Panc1 (cell line): ENCODE results near the gene ALG14. TPM values are rescaled to one million over a fixed set of nuclear protein-coding genes. Genes with fewer than 3 reads are reported as not detected.

Source experiments
- ATAC-seq: fragments of 200-7000 bp; cut with Tn5 transposase; 2 replicates; pipeline ENCODE4 v1.9.1; 2020; ENCODE audit warnings: mild to moderate bottlenecking, moderate library complexity
- BruUV-seq: library from RNA; stranded (reverse); fragments of 400-500 nt; replicated peaks from 2 replicates; lab custom pipeline; 2021; lab: Mats Ljungman, UMichigan
- CTCF ChIA-PET: fragments of 300-600 bp; sonication (Branson Sonifier 250); formaldehyde crosslinking; loops from one replicate; lab custom pipeline; 2022; ENCODE audit warnings: antibody characterized with exemption; lab: Charles Lee
- POLR2A ChIA-PET: fragments of 300-600 bp; sonication (Branson Sonifier 250); formaldehyde crosslinking; loops from one replicate; lab custom pipeline; 2022; ENCODE audit warnings: antibody characterized with exemption; lab: Charles Lee
- DNase-seq: peaks from one replicate; pipeline ENCODE4 v3.0.0-alpha.2; 2010; ENCODE audit warnings: low read depth, low spot score
- H3K27ac ChIP-seq: 2 replicates; pipeline ENCODE4 v1.5.1; 2011; ENCODE audit warnings: mild to moderate bottlenecking, low read length, inconsistent platforms
- H3K27me3 ChIP-seq: fragments of 200-500 bp; sonication (Bioruptor generic); 2 replicates; pipeline ENCODE4 v1.6.0; 2014; ENCODE audit warnings: low read length, inconsistent platforms; ENCODE audit not compliant: control insufficient read depth, insufficient read depth
- H3K36me3 ChIP-seq: fragments of 200-500 bp; sonication (Bioruptor generic); 2 replicates; pipeline ENCODE4 v1.5.1; 2014; ENCODE audit warnings: inconsistent platforms, mild to moderate bottlenecking, low read length, moderate library complexity; ENCODE audit not compliant: control insufficient read depth, insufficient read depth
- H3K4me1 ChIP-seq: 2 replicates; pipeline ENCODE4 v1.5.1; 2011; ENCODE audit warnings: inconsistent platforms, mild to moderate bottlenecking, low read length, moderate library complexity; ENCODE audit not compliant: control insufficient read depth, insufficient read depth
- H3K4me3 ChIP-seq, 2 experiments: 2 replicates each; pipeline ENCODE4 v1.5.1; 2011 to 2012; ENCODE audit warnings: low read depth in 2 of 2, low read length in 2 of 2, mild to moderate bottlenecking in 2 of 2, inconsistent platforms in 1 of 2, moderate library complexity in 1 of 2
- H3K9me3 ChIP-seq: fragments of 200-500 bp; sonication (Bioruptor generic); 2 replicates; pipeline ENCODE4 v1.5.1; 2014; ENCODE audit warnings: low read depth, mild to moderate bottlenecking, inconsistent platforms, low read length, moderate library complexity; ENCODE audit not compliant: control insufficient read depth, insufficient read depth
- CTCF ChIP-seq: fragments of 450-650 bp; IDR thresholded peaks from 2 replicates; pipeline ENCODE4 v1.5.1; 2017; ENCODE audit warnings: mild to moderate bottlenecking
- POLR2AphosphoS5 ChIP-seq: IDR thresholded peaks from 2 replicates; pipeline ENCODE4 v1.6.1; 2012; ENCODE audit warnings: mild to moderate bottlenecking, low read depth, low read length, moderate library complexity
- REST ChIP-seq, 2 experiments: IDR thresholded peaks; 2 replicates each; pipeline ENCODE4 v1.6.1; 2011 to 2012; ENCODE audit warnings: low read depth in 2 of 2, control low read depth in 1 of 2, low read length in 1 of 2, mild to moderate bottlenecking in 1 of 2, moderate library complexity in 1 of 2; ENCODE audit not compliant: insufficient read depth in 1 of 2
- SIN3A ChIP-seq: IDR thresholded peaks from 2 replicates; pipeline ENCODE4 v1.6.1; 2012; ENCODE audit warnings: low read depth, mild to moderate bottlenecking, low read length, moderate library complexity, borderline replicate concordance; ENCODE audit not compliant: insufficient read depth
- TCF7L2 ChIP-seq: IDR thresholded peaks from 2 replicates; pipeline ENCODE4 v1.6.1; 2011; ENCODE audit warnings: mild to moderate bottlenecking, low read depth, low read length, inconsistent platforms
- in situ Hi-C: cut with HindIII; loops from 2 replicates; pipeline ENCODE4 v1.10.0; 2016; ENCODE audit warnings: low sequenced_read_pairs, low pct_unique_long_range_greater_than_20kb
- intact Hi-C: fragments of 100-400 bp; cut with micrococcal nuclease; formaldehyde crosslinking; loops from one replicate; pipeline ENCODE4 v1.10.0; 2022; ENCODE audit not compliant: unreplicated experiment
- total RNA-seq: library from RNA; stranded (reverse); gene quantifications from one replicate; pipeline ENCODE4 v1.2.1, GENCODE V29; 2021; ENCODE audit not compliant: unreplicated experiment

The ALG14 gene
- total RNA-seq, 1 experiment from 2014 or later, result 4.1 TPM

- Histone ChIP-seq H3K27ac (no peak overlapping the region), H3K4me3 (no peak overlapping the region), H3K27me3 (no peaks in the 10 kb centered on the region), H3K4me1 (no peaks in the 10 kb centered on the region), H3K9me3 (no peaks in the 10 kb centered on the region), H3K36me3 (no peaks in the 10 kb centered on the region)
- intact Hi-C loops, result no loop called here
- BruUV-seq, result no TSS peak
- TF ChIP-seq REST (IDR thresholded peaks at IDR 0.05; ENCODE audit: insufficient read depth in 1 of 2, low read depth in 2 of 2, low read length in 1 of 2), result no peak
- TF ChIP-seq SIN3A, result no peak
- TF ChIP-seq CTCF, result no peak
- no peak for TF ChIP-seq POLR2AphosphoS5
- no peak for TF ChIP-seq TCF7L2
- in situ Hi-C loops, result no loop called here
- no peak for ATAC-seq
- DNase-seq, result no peak
- CTCF ChIA-PET, result no interaction called here
- POLR2A ChIA-PET, result no interaction called here
Measured at GRCh38 chr1:94951509-94952208, 121.1 kb downstream of the ALG14 start.

GRCh38 chr1:94951046-94951445 lies 121.7 kb downstream of the ALG14 start:
- intact Hi-C loops (no loop called here), in situ Hi-C loops (no loop called here)
- ATAC-seq (no peak), DNase-seq (no peak)
- POLR2A ChIA-PET, result no interaction called here
- no peaks in the 10 kb centered on the region for H3K9me3 ChIP-seq
- CTCF ChIA-PET, result no interaction called here
- H3K4me3 ChIP-seq, result no peak overlapping the region
- TF ChIP-seq CTCF, result no peak
- no peak for TF ChIP-seq SIN3A
- no peak for TF ChIP-seq POLR2AphosphoS5
- no peak for TF ChIP-seq REST (IDR thresholded peaks at IDR 0.05; ENCODE audit: insufficient read depth in 1 of 2, low read depth in 2 of 2, low read length in 1 of 2)
- H3K4me1 ChIP-seq, result no peaks in the 10 kb centered on the region
- no peak overlapping the region for H3K27ac ChIP-seq
- H3K27me3 ChIP-seq, result no peaks in the 10 kb centered on the region
- no TSS peak for BruUV-seq
- no peaks in the 10 kb centered on the region for H3K36me3 ChIP-seq
